GM10266 (cell line): ENCODE results near the gene UNC13A.

Source experiments
- DNase-seq: peaks from one replicate; pipeline ENCODE4 v3.0.0; 2012; ENCODE audit errors: extremely low spot score
- CTCF ChIP-seq: IDR thresholded peaks from 2 replicates; pipeline ENCODE4 v1.5.1; 2012; ENCODE audit warnings: mild to moderate bottlenecking, low read depth; ENCODE audit not compliant: control insufficient read depth, insufficient read depth; ENCODE audit errors: missing control alignments

The UNC13A gene

GRCh38 chr19:17711851-17712250 is 23.7 kb upstream of the UNC13A start:
- DNase-seq = no peak
- no peak for TF ChIP-seq CTCF

- TF ChIP-seq CTCF = no peak
- no peak for DNase-seq
Measured at GRCh38 chr19:17706750-17707181, 18.6 kb upstream of the UNC13A start.

- peak; percentile 73 for DNase-seq
- TF ChIP-seq CTCF = peak; percentile 83
Measured at GRCh38 chr19:17703824-17704463, 15.8 kb upstream of the UNC13A start.

GRCh38 chr19:17695198-17695597 is 7.0 kb upstream of the UNC13A start:
- no peak for TF ChIP-seq CTCF
- DNase-seq = no peak

- TF ChIP-seq CTCF = no peak
- no peak for DNase-seq
Measured at GRCh38 chr19:17692566-17692965, 4.4 kb upstream of the UNC13A start.

GRCh38 chr19:17688853-17689595 is 870 bp upstream of the UNC13A start:
- no peak for TF ChIP-seq CTCF

GRCh38 chr19:17687141-17687856 is 855 bp downstream of the UNC13A start:
- no peak for TF ChIP-seq CTCF
- DNase-seq = peak; percentile 32

More at GRCh38 chr19:17688853-17689595, 870 bp upstream of the UNC13A start:
- no peak for DNase-seq
